Amniotic epithelial cell (primary cell): ENCODE results near the gene CXCL12.

Experiments used
- DNase-seq: peaks from one replicate; pipeline ENCODE4 v3.0.0-alpha.2; 2010; ENCODE audit warnings: low read depth

CXCL12 gene

DNA sequence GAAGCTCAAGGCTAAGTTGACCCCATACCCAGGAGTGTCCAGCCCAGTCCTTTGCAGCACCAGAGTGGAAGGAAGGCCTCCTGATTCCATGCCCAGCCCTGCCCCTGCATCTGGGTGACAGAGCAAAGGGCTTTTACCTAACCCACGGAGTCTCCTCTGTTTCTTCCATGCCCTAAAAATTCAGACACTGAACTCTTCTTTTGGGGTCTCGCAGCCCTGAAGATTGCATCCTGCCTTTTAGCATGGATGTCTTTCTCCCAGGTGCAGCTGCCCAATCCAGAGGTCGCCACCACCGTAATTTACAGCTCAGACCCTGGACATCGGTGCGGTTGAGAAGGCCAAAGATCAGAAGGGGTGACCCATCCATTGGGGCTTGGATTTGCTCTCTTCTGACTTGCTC lies 50.8 kb downstream of the CXCL12 start:
- DNase-seq = no peak

DNA sequence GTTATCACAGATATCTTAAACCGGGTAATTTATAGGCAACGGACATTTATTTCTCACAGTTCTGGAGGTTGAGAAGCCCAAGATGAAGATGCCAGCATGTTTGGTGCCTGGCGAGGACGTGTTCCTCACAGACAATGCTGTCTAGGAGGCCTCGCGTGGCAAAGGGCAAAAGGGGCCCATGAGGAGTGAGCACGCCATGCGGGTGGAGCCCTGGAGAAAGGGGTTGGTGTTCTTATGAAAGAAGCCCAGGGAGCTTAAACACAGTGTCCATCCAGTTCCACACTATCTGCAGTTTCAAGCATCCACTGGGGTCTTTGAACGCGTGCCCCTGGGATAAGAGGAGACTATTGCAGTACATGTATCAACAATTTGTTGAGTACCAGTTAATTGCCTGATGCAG lies 51.4 kb downstream of the CXCL12 start:
- no peak for DNase-seq

DNA sequence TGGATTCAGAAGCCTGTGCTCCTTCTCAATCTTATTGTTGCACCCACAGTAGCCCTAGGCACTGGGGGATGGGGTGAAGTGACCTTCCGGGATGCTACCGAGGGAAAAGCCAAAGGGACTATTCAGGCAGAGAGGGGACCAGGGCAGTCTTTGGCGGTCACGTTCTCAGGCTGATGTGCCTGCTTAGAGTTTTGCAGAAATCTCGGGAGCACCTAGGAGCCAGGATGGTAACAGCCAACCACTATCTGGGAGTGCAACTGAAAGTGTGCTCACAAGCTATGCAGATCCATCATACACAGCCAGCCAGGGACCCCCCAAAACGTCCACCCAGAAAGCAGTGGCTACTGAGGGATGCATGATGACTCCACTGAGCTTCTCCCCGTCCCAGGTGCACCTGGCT lies 52.4 kb downstream of the CXCL12 start:
- no peak for DNase-seq

DNA sequence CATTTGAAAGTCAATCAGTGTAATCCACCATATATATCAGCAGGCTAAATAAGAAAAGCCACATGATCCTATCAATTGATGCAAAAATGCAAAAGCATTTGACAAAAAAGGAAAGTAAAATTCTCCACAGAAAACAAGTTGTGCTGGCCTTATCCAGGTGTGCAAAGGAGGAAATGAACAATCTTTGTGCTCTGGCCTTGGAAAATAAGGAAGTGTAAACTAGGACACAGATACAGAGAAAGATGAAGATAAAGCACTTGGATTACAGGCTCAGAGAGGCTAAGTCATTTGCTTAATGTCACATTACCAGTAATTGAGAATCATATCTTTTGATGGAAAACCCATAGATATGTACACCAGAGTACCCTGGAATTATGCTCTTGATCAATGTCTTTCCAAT lies 54.5 kb downstream of the CXCL12 start:
- DNase-seq = no peak

- DNase-seq = no peak
Measured at GRCh38 chr10:44327461-44327860, 57.4 kb downstream of the CXCL12 start.
